ENCODE data around the gene CREB3L2.

Gene CREB3L2

GRCh38 chr7:137950967-137951366 lies 50.9 kb downstream of the CREB3L2 start:
- H3K27ac ChIP-seq (ENCODE audit: low read depth, low read length) = no peak overlapping the region
- no peaks in the 10 kb centered on the region for H3K36me3 ChIP-seq (ENCODE audit: control insufficient read depth, insufficient read depth, low read length)
- H3K9ac ChIP-seq (ENCODE audit: low read length) = no peak overlapping the region
- no peak overlapping the region for H3K4me3 ChIP-seq (ENCODE audit: low read length)
- H3K27me3 ChIP-seq (ENCODE audit: control insufficient read depth, insufficient read depth, low read length) = no peaks in the 10 kb centered on the region
- H3K4me1 ChIP-seq (ENCODE audit: control insufficient read depth, insufficient read depth, low read length) = peaks cover 31% of the 10 kb centered on the region

- H3K4me3 ChIP-seq (ENCODE audit: low read length) = no peak overlapping the region
- no peak overlapping the region for H3K27ac ChIP-seq (ENCODE audit: low read depth, low read length)
- H3K4me1 ChIP-seq (ENCODE audit: control insufficient read depth, insufficient read depth, low read length) = peaks cover 27% of the 10 kb centered on the region
- no peaks in the 10 kb centered on the region for H3K36me3 ChIP-seq (ENCODE audit: control insufficient read depth, insufficient read depth, low read length)
- H3K9ac ChIP-seq (ENCODE audit: low read length) = no peak overlapping the region
- no peaks in the 10 kb centered on the region for H3K27me3 ChIP-seq (ENCODE audit: control insufficient read depth, insufficient read depth, low read length)
These were observed 51.6 kb downstream of the CREB3L2 start for GRCh38 chr7:137950263-137950621.

GRCh38 chr7:137949416-137950262 lies 52.2 kb downstream of the CREB3L2 start:
- H3K9ac ChIP-seq (ENCODE audit: low read length) = no peak overlapping the region
- H3K4me1 ChIP-seq (ENCODE audit: control insufficient read depth, insufficient read depth, low read length) = peaks cover 21% of the 10 kb centered on the region
- H3K27ac ChIP-seq (ENCODE audit: low read depth, low read length) = no peak overlapping the region
- no peaks in the 10 kb centered on the region for H3K27me3 ChIP-seq (ENCODE audit: control insufficient read depth, insufficient read depth, low read length)
- H3K4me3 ChIP-seq (ENCODE audit: low read length) = no peak overlapping the region
- H3K36me3 ChIP-seq (ENCODE audit: control insufficient read depth, insufficient read depth, low read length) = no peaks in the 10 kb centered on the region

- Histone ChIP-seq H3K27ac (ENCODE audit: low read depth, low read length) (no peak overlapping the region), H3K9ac (ENCODE audit: low read length) (no peak overlapping the region), H3K27me3 (ENCODE audit: control insufficient read depth, insufficient read depth, low read length) (no peaks in the 10 kb centered on the region), H3K36me3 (ENCODE audit: control insufficient read depth, insufficient read depth, low read length) (no peaks in the 10 kb centered on the region), H3K4me1 (ENCODE audit: control insufficient read depth, insufficient read depth, low read length) (peaks cover 18% of the 10 kb centered on the region), H3K4me3 (ENCODE audit: low read length) (no peak overlapping the region)
These were observed 53.0 kb downstream of the CREB3L2 start for GRCh38 chr7:137948845-137949330.

GRCh38 chr7:137948083-137948844 lies 53.6 kb downstream of the CREB3L2 start:
- Histone ChIP-seq H3K4me1 (ENCODE audit: control insufficient read depth, insufficient read depth, low read length) (peaks cover 18% of the 10 kb centered on the region), H3K27me3 (ENCODE audit: control insufficient read depth, insufficient read depth, low read length) (no peaks in the 10 kb centered on the region), H3K27ac (ENCODE audit: low read depth, low read length) (no peak overlapping the region), H3K4me3 (ENCODE audit: low read length) (no peak overlapping the region), H3K36me3 (ENCODE audit: control insufficient read depth, insufficient read depth, low read length) (no peaks in the 10 kb centered on the region), H3K9ac (ENCODE audit: low read length) (no peak overlapping the region)

- Histone ChIP-seq H3K9ac (ENCODE audit: low read length) (no peak overlapping the region), H3K27me3 (ENCODE audit: control insufficient read depth, insufficient read depth, low read length) (no peaks in the 10 kb centered on the region), H3K36me3 (ENCODE audit: control insufficient read depth, insufficient read depth, low read length) (no peaks in the 10 kb centered on the region), H3K27ac (ENCODE audit: low read depth, low read length) (no peak overlapping the region), H3K4me1 (ENCODE audit: control insufficient read depth, insufficient read depth, low read length) (peaks cover 21% of the 10 kb centered on the region), H3K4me3 (ENCODE audit: low read length) (no peak overlapping the region)
These were observed 54.8 kb downstream of the CREB3L2 start for GRCh38 chr7:137947046-137947445.

GRCh38 chr7:137946011-137946410 lies 55.9 kb downstream of the CREB3L2 start:
- Histone ChIP-seq H3K4me3 (ENCODE audit: low read length) (no peak overlapping the region), H3K27ac (ENCODE audit: low read depth, low read length) (no peak overlapping the region), H3K9ac (ENCODE audit: low read length) (no peak overlapping the region), H3K27me3 (ENCODE audit: control insufficient read depth, insufficient read depth, low read length) (no peaks in the 10 kb centered on the region), H3K36me3 (ENCODE audit: control insufficient read depth, insufficient read depth, low read length) (no peaks in the 10 kb centered on the region), H3K4me1 (ENCODE audit: control insufficient read depth, insufficient read depth, low read length) (peaks cover 25% of the 10 kb centered on the region)

GRCh38 chr7:137944168-137944567 lies 57.7 kb downstream of the CREB3L2 start:
- no peaks in the 10 kb centered on the region for H3K36me3 ChIP-seq (ENCODE audit: control insufficient read depth, insufficient read depth, low read length)
- H3K27me3 ChIP-seq (ENCODE audit: control insufficient read depth, insufficient read depth, low read length) = no peaks in the 10 kb centered on the region
- peak overlapping the region; percentile 75 for H3K27ac ChIP-seq (ENCODE audit: low read depth, low read length)
- H3K4me3 ChIP-seq (ENCODE audit: low read length) = no peak overlapping the region
- H3K9ac ChIP-seq (ENCODE audit: low read length) = no peak overlapping the region
- peaks cover 31% of the 10 kb centered on the region for H3K4me1 ChIP-seq (ENCODE audit: control insufficient read depth, insufficient read depth, low read length)

GRCh38 chr7:137943132-137943551 lies 58.7 kb downstream of the CREB3L2 start:
- H3K9ac ChIP-seq (ENCODE audit: low read length) = no peak overlapping the region
- no peaks in the 10 kb centered on the region for H3K36me3 ChIP-seq (ENCODE audit: control insufficient read depth, insufficient read depth, low read length)
- H3K27me3 ChIP-seq (ENCODE audit: control insufficient read depth, insufficient read depth, low read length) = no peaks in the 10 kb centered on the region
- peaks cover 31% of the 10 kb centered on the region for H3K4me1 ChIP-seq (ENCODE audit: control insufficient read depth, insufficient read depth, low read length)
- no peak overlapping the region for H3K4me3 ChIP-seq (ENCODE audit: low read length)
- peak overlapping the region; percentile 75 for H3K27ac ChIP-seq (ENCODE audit: low read depth, low read length)

- no peak overlapping the region for H3K4me3 ChIP-seq (ENCODE audit: low read length)
- no peak overlapping the region for H3K9ac ChIP-seq (ENCODE audit: low read length)
- peaks cover 31% of the 10 kb centered on the region for H3K4me1 ChIP-seq (ENCODE audit: control insufficient read depth, insufficient read depth, low read length)
- H3K27ac ChIP-seq (ENCODE audit: low read depth, low read length) = peak overlapping the region; percentile 75
- no peaks in the 10 kb centered on the region for H3K27me3 ChIP-seq (ENCODE audit: control insufficient read depth, insufficient read depth, low read length)
- no peaks in the 10 kb centered on the region for H3K36me3 ChIP-seq (ENCODE audit: control insufficient read depth, insufficient read depth, low read length)
These were observed 59.3 kb downstream of the CREB3L2 start for GRCh38 chr7:137942484-137943115.

GRCh38 chr7:137940656-137941518 lies 61.0 kb downstream of the CREB3L2 start:
- peak overlapping the region; percentile 57 for H3K27ac ChIP-seq (ENCODE audit: low read depth, low read length)
- peaks cover 46% of the 10 kb centered on the region for H3K4me1 ChIP-seq (ENCODE audit: control insufficient read depth, insufficient read depth, low read length)

More at GRCh38 chr7:137940656-137941518, 61.0 kb downstream of the CREB3L2 start:
- no peaks in the 10 kb centered on the region for H3K27me3 ChIP-seq (ENCODE audit: control insufficient read depth, insufficient read depth, low read length)
- H3K4me3 ChIP-seq (ENCODE audit: low read length) = peak overlapping the region; percentile 10
- no peaks in the 10 kb centered on the region for H3K36me3 ChIP-seq (ENCODE audit: control insufficient read depth, insufficient read depth, low read length)
- no peak overlapping the region for H3K9ac ChIP-seq (ENCODE audit: low read length)

All from rectal smooth muscle tissue (tissue), 1 donor.